Fibroblast of the aortic adventitia (primary cell): ENCODE measurements around the gene PPARD. TPM values are rescaled to one million over a fixed set of nuclear protein-coding genes. Genes with fewer than 3 reads are reported as not detected.

Experiments used
- DNase-seq: peaks from one replicate; pipeline ENCODE4 v3.0.0-alpha.2; 2010; ENCODE audit warnings: low read depth
- H3K4me3 ChIP-seq: 2 replicates; pipeline ENCODE4 v1.5.1; 2011; ENCODE audit warnings: low read depth, mild to moderate bottlenecking, control low read depth, low read length, moderate library complexity
- total RNA-seq: library from RNA; depleted of rRNA; stranded (reverse); fragments of >200 nt; gene quantifications from 2 replicates; pipeline ENCODE4 v1.2.3, GENCODE V29; 2012; ENCODE audit warnings: low replicate concordance
- TF ChIP-seq, protein P1 (sequence below): IDR thresholded peaks from 2 replicates; pipeline ENCODE4 v1.5.1; 2011; ENCODE audit warnings: mild to moderate bottlenecking, low read length, control low read depth, inconsistent platforms; ENCODE audit not compliant: insufficient read depth

Gene PPARD
- total RNA-seq, 1 donor: 10.4 TPM

DNA sequence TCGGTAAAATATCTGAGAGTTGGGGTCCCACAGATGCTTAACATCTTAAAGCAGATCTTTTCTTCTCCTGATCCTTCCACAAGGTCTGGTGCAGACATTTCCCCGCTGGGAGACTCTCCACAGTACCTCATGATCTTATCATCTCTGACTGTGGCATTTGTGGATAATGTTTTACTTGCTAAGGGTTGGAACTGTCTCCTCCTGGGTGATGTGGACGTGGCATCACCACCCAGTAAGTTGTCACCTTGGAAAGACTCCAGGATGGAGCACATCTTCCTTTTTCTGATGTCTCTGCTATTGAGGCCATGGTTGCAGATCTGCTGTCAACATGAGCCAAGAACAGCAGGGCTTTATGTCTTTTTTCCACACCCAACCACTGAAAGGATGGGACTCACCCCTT is 67.8 kb downstream of the PPARD start:
- DNase-seq: no peak
- TF ChIP-seq, protein P1, sequence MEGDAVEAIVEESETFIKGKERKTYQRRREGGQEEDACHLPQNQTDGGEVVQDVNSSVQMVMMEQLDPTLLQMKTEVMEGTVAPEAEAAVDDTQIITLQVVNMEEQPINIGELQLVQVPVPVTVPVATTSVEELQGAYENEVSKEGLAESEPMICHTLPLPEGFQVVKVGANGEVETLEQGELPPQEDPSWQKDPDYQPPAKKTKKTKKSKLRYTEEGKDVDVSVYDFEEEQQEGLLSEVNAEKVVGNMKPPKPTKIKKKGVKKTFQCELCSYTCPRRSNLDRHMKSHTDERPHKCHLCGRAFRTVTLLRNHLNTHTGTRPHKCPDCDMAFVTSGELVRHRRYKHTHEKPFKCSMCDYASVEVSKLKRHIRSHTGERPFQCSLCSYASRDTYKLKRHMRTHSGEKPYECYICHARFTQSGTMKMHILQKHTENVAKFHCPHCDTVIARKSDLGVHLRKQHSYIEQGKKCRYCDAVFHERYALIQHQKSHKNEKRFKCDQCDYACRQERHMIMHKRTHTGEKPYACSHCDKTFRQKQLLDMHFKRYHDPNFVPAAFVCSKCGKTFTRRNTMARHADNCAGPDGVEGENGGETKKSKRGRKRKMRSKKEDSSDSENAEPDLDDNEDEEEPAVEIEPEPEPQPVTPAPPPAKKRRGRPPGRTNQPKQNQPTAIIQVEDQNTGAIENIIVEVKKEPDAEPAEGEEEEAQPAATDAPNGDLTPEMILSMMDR: no peak
- H3K4me3 ChIP-seq: no peak overlapping the region

DNA sequence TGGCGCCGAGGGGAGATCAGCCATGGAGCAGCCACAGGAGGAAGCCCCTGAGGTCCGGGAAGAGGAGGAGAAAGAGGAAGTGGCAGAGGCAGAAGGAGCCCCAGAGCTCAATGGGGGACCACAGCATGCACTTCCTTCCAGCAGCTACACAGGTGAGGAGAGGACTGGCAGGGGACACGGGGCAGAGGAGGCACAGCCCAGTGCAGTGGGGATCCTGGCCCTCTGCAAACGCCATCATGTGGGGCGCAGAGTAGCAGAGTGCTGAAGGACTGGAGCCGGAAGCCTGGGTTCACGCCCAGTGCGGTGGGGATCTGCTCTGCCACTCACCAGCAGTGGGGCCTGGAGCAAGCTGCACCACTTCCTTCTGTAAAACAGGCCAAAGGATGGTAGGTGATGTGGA is 68.7 kb downstream of the PPARD start:
- TF ChIP-seq, protein P1: no peak
- H3K4me3 ChIP-seq: no peak overlapping the region
- DNase-seq: no peak

DNA sequence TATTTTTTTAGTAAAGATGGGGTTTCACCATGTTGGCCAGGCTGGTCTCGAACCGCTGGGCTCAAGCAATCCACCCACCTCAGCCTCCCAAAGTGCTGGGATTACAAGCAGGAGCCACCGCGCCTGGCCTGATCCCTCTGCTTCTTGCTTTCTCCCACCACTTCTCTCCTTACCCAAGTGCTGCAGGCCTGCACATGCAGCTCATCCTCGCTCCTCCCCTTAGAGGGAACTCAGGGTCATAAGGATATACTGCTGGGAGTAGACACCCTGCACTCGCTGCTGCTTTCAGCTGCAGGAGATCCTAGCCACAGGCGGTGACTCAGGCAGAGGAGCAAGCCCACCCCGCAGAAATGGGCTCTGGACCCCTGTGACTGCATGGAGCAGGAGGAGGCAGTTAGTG is 69.7 kb downstream of the PPARD start:
- no peak overlapping the region for H3K4me3 ChIP-seq
- TF ChIP-seq, protein P1: no peak
- no peak for DNase-seq

DNA sequence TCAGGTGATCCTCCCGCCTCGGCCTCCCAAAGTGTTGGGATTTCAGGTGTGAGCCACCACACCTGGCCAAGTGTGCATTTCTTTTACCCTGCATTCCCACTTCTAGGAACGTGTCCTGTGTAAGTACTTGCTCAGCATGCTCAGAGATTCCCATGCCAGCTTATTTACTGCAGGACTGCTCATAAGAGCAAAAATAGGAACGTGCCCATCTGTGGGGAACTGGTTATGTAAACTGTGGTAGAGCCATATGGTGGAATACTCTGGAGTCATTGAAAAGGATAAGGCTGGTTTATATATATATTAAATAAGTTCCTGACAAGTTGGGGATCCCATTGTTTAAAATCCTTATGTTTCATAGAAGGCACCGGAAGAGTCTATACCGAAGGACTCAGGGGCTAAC is 71.6 kb downstream of the PPARD start:
- no peak for DNase-seq
- H3K4me3 ChIP-seq: no peak overlapping the region
- TF ChIP-seq, protein P1: no peak

DNA sequence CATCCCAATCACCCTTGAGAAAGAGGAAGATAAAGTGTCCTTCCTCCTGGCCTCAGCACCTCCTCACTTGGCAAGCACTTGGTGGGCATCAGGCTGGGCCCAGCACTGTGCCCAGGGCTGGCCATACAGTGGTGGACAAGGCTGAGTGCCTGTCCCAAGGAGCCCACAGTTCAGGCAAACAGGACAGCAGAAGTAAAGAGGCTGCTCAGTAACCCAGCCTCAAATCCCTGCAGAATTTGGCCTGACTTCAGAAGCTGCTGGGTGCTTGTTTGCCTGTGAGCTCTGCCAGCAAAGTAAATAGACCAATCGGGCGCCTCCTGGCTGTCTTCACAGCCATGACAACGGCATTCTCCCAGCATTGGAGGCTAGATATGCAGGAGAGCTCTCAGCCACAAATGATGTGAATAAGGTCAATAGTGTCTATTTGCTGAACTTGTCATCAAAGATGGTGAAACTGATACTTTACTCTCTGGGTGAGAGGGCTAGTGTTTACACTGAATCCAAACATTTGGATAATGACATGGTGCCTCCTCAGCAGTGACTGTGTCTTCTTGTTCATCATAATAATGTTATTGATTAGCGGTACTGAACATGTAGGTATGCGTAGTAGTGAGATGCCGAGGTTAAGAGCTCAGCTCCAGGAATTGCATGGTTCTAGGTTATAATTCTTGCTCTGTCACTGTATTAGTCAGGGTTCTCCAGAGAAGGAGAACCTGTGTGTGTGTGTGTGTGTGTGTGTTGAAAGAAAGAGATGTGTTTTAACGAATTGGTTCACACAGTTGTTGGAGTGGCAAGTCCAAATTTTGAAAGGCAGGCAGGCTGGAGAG is 72.9 kb downstream of the PPARD start:
- TF ChIP-seq, protein P1: peak; percentile 64
- peak; percentile 91 for DNase-seq
- H3K4me3 ChIP-seq: no peak overlapping the region

DNA sequence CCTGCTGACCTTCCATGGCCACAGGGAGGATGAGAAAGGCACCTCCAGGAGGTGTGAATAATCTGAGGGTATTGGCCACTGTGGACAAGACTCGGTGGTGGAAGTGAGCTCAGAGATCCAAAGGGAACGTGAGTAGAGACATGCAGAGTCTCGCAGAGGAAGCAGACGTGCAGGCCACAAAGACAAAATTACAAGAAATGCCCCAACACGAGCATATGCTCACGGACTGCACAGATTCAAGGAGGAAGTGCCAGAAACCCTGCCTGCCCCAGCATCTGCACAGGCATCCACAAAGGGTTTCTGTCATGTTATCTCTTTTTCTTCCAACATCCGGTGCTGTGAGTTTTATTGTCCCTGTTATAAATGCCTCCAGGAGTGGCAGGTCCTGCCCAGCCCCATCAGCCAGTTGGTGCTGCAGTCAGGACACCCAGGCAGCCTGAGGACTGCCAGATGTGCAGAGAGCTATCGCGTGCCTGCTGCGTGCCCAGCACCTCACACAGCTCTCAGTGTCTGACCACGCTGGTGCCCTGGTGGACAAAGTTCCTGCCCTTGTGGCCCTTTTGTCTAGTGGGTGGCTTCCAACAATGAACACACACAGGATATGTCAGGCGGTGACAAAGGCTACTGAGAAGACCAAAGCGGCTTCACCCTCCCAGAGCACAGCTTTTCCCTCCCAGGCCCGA is 75.8 kb downstream of the PPARD start:
- DNase-seq: no peak
- no peak overlapping the region for H3K4me3 ChIP-seq
- TF ChIP-seq, protein P1: no peak
